NOMO-1 treated with DMSO at 0.1 percent for 48 hours (cell line): ENCODE data around the gene HECTD2.

ENCODE experiments used
- DNase-seq: peaks from one replicate; lab custom pipeline; 2025; ENCODE audit not compliant: unreplicated experiment; lab: John Stamatoyannopoulos, UW

HECTD2 gene

GRCh38 chr10:91471602-91472001 lies 61.5 kb downstream of the HECTD2 start:
- DNase-seq = no peak

- no peak for DNase-seq
Observed at GRCh38 chr10:91472911-91473310, 62.8 kb downstream of the HECTD2 start.

- no peak for DNase-seq
Observed at GRCh38 chr10:91474009-91474408, 63.9 kb downstream of the HECTD2 start.

GRCh38 chr10:91477236-91477635 lies 67.1 kb downstream of the HECTD2 start:
- DNase-seq = no peak

GRCh38 chr10:91479583-91479982 lies 69.4 kb downstream of the HECTD2 start:
- DNase-seq = no peak

- no peak for DNase-seq
Observed at GRCh38 chr10:91487911-91488582, 77.9 kb downstream of the HECTD2 start.

- DNase-seq = peak; percentile 1
Observed at GRCh38 chr10:91493313-91493712, 83.2 kb downstream of the HECTD2 start.

GRCh38 chr10:91495402-91495801 lies 85.3 kb downstream of the HECTD2 start:
- DNase-seq = no peak

GRCh38 chr10:91496016-91496415 lies 85.9 kb downstream of the HECTD2 start:
- DNase-seq = no peak

GRCh38 chr10:91511549-91512330 lies 101.6 kb downstream of the HECTD2 start:
- no peak for DNase-seq

GRCh38 chr10:91512458-91512857 lies 102.3 kb downstream of the HECTD2 start:
- DNase-seq = no peak

GRCh38 chr10:91513598-91514424 lies 103.7 kb downstream of the HECTD2 start:
- DNase-seq = no peak

GRCh38 chr10:91514787-91515186 lies 104.6 kb downstream of the HECTD2 start:
- DNase-seq = no peak

- DNase-seq = no peak
Observed at GRCh38 chr10:91517394-91517793, 107.2 kb downstream of the HECTD2 start.

- DNase-seq = no peak
Observed at GRCh38 chr10:91519899-91520514, 109.9 kb downstream of the HECTD2 start.

GRCh38 chr10:91520661-91521060 lies 110.5 kb downstream of the HECTD2 start:
- DNase-seq = no peak

GRCh38 chr10:91521439-91521838 lies 111.3 kb downstream of the HECTD2 start:
- peak; percentile 22 for DNase-seq

GRCh38 chr10:91525896-91526712 lies 116.0 kb downstream of the HECTD2 start:
- no peak for DNase-seq

- DNase-seq = no peak
Observed at GRCh38 chr10:91528080-91528479, 117.9 kb downstream of the HECTD2 start.

- no peak for DNase-seq
Observed at GRCh38 chr10:91528768-91529167, 118.6 kb downstream of the HECTD2 start.
